ENCODE measurements around the gene RASA2. TPM values are rescaled to one million over a fixed set of nuclear protein-coding genes. Genes with fewer than 3 reads are reported as not detected.

RASA2 gene
- total and polyA plus RNA-seq, 9 of the 15 experiments (the other 6 are each of a cell fraction or from before 2014, with no cell fraction given), result 2.0 to 12.8 (median 9.5) TPM

GRCh38 chr3:141454054-141454453, 32.8 kb upstream of the RASA2 start (continued):
- peak; percentile 40; the same call in 1 of the 2 replicates for TF ChIP-seq HMBOX1 (IDR thresholded peaks at IDR 0.05)
- no peak for TF ChIP-seq HMGN3 (IDR thresholded peaks at IDR 0.05; ENCODE audit: borderline replicate concordance, extremely low read depth, insufficient read length, low read depth, low read length)
- no peak for TF ChIP-seq GABPA (tag; conservative IDR thresholded peaks at IDR 0.05; ENCODE audit: low read depth)
- TF ChIP-seq FOXA1 (IDR thresholded peaks at IDR 0.05; ENCODE audit: borderline replicate concordance), result no peak
- TF ChIP-seq, protein P1, sequence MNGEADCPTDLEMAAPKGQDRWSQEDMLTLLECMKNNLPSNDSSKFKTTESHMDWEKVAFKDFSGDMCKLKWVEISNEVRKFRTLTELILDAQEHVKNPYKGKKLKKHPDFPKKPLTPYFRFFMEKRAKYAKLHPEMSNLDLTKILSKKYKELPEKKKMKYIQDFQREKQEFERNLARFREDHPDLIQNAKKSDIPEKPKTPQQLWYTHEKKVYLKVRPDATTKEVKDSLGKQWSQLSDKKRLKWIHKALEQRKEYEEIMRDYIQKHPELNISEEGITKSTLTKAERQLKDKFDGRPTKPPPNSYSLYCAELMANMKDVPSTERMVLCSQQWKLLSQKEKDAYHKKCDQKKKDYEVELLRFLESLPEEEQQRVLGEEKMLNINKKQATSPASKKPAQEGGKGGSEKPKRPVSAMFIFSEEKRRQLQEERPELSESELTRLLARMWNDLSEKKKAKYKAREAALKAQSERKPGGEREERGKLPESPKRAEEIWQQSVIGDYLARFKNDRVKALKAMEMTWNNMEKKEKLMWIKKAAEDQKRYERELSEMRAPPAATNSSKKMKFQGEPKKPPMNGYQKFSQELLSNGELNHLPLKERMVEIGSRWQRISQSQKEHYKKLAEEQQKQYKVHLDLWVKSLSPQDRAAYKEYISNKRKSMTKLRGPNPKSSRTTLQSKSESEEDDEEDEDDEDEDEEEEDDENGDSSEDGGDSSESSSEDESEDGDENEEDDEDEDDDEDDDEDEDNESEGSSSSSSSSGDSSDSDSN (IDR thresholded peaks at IDR 0.05; ENCODE audit: borderline replicate concordance in 1 of 2, low read depth in 2 of 2, low read length in 2 of 2), result no peak
- TF ChIP-seq SMARCA5 (IDR thresholded peaks at IDR 0.05), result no peak
- no peak for TF ChIP-seq JUND (IDR thresholded peaks at IDR 0.05; ENCODE audit: borderline replicate concordance, low read depth, low read length)
- no peak for TF ChIP-seq JUND (tag; IDR thresholded peaks at IDR 0.05; ENCODE audit: borderline replicate concordance, low read depth, low read length)
- TF ChIP-seq CSDE1 (IDR thresholded peaks at IDR 0.05), result no peak
- TF ChIP-seq, protein P2, sequence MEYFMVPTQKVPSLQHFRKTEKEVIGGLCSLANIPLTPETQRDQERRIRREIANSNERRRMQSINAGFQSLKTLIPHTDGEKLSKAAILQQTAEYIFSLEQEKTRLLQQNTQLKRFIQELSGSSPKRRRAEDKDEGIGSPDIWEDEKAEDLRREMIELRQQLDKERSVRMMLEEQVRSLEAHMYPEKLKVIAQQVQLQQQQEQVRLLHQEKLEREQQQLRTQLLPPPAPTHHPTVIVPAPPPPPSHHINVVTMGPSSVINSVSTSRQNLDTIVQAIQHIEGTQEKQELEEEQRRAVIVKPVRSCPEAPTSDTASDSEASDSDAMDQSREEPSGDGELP (CRISPR knock-in tag; IDR thresholded peaks at IDR 0.05; ENCODE audit: borderline replicate concordance), result peak; percentile 75
- TF ChIP-seq CBFB (CRISPR knock-in tag; IDR thresholded peaks at IDR 0.05), result no peak
- TF ChIP-seq ATF2 (CRISPR knock-in tag; IDR thresholded peaks at IDR 0.05), result no peak
- no peak for TF ChIP-seq NRF1 (conservative IDR thresholded peaks at IDR 0.05 in 1 of 2, IDR thresholded peaks at IDR 0.05 in 1 of 2)
- TF ChIP-seq CXXC5 (CRISPR knock-in tag; IDR thresholded peaks at IDR 0.05), result no peak
- no peak for TF ChIP-seq LCOR (CRISPR knock-in tag; IDR thresholded peaks at IDR 0.05)
- TF ChIP-seq PYGO2 (tag; IDR thresholded peaks at IDR 0.05), result no peak
- TF ChIP-seq RB1 (IDR thresholded peaks at IDR 0.05; ENCODE audit: low read depth), result no peak
- TF ChIP-seq CAMTA2 (CRISPR knock-in tag; conservative IDR thresholded peaks at IDR 0.05), result no peak
- no peak for TF ChIP-seq ZSCAN32 (CRISPR knock-in tag; IDR thresholded peaks at IDR 0.05)
- no peak for TF ChIP-seq TCF7L2 (IDR thresholded peaks at IDR 0.05; ENCODE audit: low read depth, low read length)
- no peak for TF ChIP-seq FOXM1 (IDR thresholded peaks at IDR 0.05; ENCODE audit: low read depth)
- no peak for TF ChIP-seq FOXM1 (CRISPR knock-in tag; IDR thresholded peaks at IDR 0.05; ENCODE audit: low read depth)
- TF ChIP-seq, protein P3, sequence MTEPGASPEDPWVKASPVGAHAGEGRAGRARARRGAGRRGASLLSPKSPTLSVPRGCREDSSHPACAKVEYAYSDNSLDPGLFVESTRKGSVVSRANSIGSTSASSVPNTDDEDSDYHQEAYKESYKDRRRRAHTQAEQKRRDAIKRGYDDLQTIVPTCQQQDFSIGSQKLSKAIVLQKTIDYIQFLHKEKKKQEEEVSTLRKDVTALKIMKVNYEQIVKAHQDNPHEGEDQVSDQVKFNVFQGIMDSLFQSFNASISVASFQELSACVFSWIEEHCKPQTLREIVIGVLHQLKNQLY (CRISPR knock-in tag; conservative IDR thresholded peaks at IDR 0.05), result no peak
- TF ChIP-seq MTA3 (IDR thresholded peaks at IDR 0.05; ENCODE audit: borderline replicate concordance), result no peak

Data from K562 (cell line).